HL-60 (cell line): ENCODE data around the gene UBE2QL1.

Source experiments
- DNase-seq, 2 experiments: peaks; one replicate each; pipeline ENCODE4 v3.0.0-alpha.2; 2010 to 2020; ENCODE audit warnings: low read depth in 1 of 2, low spot score in 1 of 2
- H3K27ac ChIP-seq: fragments of 250-450 bp; sonication (Bioruptor Pico); replicated peaks from 2 replicates; pipeline ENCODE4 v1.5.1; 2020; ENCODE audit warnings: mild to moderate bottlenecking, moderate library complexity
- H3K27me3 ChIP-seq: fragments of 250-450 bp; sonication (Bioruptor Pico); 2 replicates; pipeline ENCODE4 v1.5.1; 2021; ENCODE audit warnings: mild to moderate bottlenecking, moderate library complexity; ENCODE audit not compliant: insufficient read depth, poor library complexity, severe bottlenecking
- H3K4me3 ChIP-seq: replicated peaks from 2 replicates; pipeline ENCODE4 v1.5.1; 2011; ENCODE audit warnings: mild to moderate bottlenecking, control low read depth, low read length; ENCODE audit not compliant: insufficient read depth
- CTCF ChIP-seq: IDR thresholded peaks from one replicate; pipeline ENCODE4 v1.5.1; 2011; ENCODE audit warnings: low read length, control low read depth, inconsistent platforms; ENCODE audit not compliant: insufficient read depth
- GABPA ChIP-seq: IDR thresholded peaks from 2 replicates; pipeline ENCODE4 v1.6.1; 2012; ENCODE audit warnings: low read depth
- POLR2AphosphoS5 ChIP-seq: IDR thresholded peaks from 2 replicates; pipeline ENCODE4 v1.6.1; 2012; ENCODE audit warnings: low read depth
- REST ChIP-seq: IDR thresholded peaks from 2 replicates; pipeline ENCODE4 v1.6.1; 2012; ENCODE audit warnings: low read depth; ENCODE audit not compliant: insufficient replicate concordance
- SPI1 ChIP-seq: IDR thresholded peaks from 2 replicates; pipeline ENCODE4 v1.6.1; 2012; ENCODE audit warnings: low read depth, mild to moderate bottlenecking, borderline replicate concordance

UBE2QL1 gene

GRCh38 chr5:6480133-6481051 is 31.7 kb downstream of the UBE2QL1 start:
- Histone ChIP-seq H3K27ac (no peak overlapping the region), H3K27me3 (no peaks in the 10 kb centered on the region), H3K4me3 (no peak overlapping the region)
- DNase-seq = no peak
- TF ChIP-seq REST = no peak
- TF ChIP-seq CTCF = no peak
- no peak for TF ChIP-seq GABPA
- TF ChIP-seq POLR2AphosphoS5 = no peak
- no peak for TF ChIP-seq SPI1

- DNase-seq = no peak
- H3K27me3 ChIP-seq = no peaks in the 10 kb centered on the region
- TF ChIP-seq REST (no peak), SPI1 (no peak)
- H3K27ac ChIP-seq = no peak overlapping the region
- no peak overlapping the region for H3K4me3 ChIP-seq
Observed at GRCh38 chr5:6482735-6483134, 34.1 kb downstream of the UBE2QL1 start.

- H3K27me3 ChIP-seq = no peaks in the 10 kb centered on the region
- no peak overlapping the region for H3K4me3 ChIP-seq
- no peak for TF ChIP-seq SPI1
- TF ChIP-seq CTCF = no peak
- no peak for TF ChIP-seq REST
- no peak for TF ChIP-seq POLR2AphosphoS5
- TF ChIP-seq GABPA = no peak
- DNase-seq = no peak
- H3K27ac ChIP-seq = no peak overlapping the region
Observed at GRCh38 chr5:6483880-6484382, 35.3 kb downstream of the UBE2QL1 start.
